HFF-Myc (cell line): Measurements from ENCODE around the gene MYO18A.

Experiments used
- DNase-seq: peaks from one replicate; pipeline ENCODE4 v3.0.0-alpha.2; 2011; ENCODE audit warnings: low read depth; ENCODE audit errors: extremely low read depth
- H3K4me3 ChIP-seq: replicated peaks from 2 replicates; pipeline ENCODE4 v1.5.1; 2011; ENCODE audit warnings: low read depth, mild to moderate bottlenecking, control low read depth, low read length
- CTCF ChIP-seq: IDR thresholded peaks from 2 replicates; pipeline ENCODE4 v1.5.1; 2012; ENCODE audit warnings: mild to moderate bottlenecking, low read depth, low read length, control low read depth; ENCODE audit errors: missing control alignments

MYO18A gene

GRCh38 chr17:29140631-29141513, 39.3 kb downstream of the MYO18A start:
- no peak for DNase-seq
- TF ChIP-seq CTCF = no peak
- peak overlapping the region; percentile 36 for H3K4me3 ChIP-seq

- peak overlapping the region; percentile 36 for H3K4me3 ChIP-seq
- no peak for TF ChIP-seq CTCF
- no peak for DNase-seq
Observed at GRCh38 chr17:29140051-29140621, 40.1 kb downstream of the MYO18A start.

GRCh38 chr17:29138971-29139691, 41.1 kb downstream of the MYO18A start:
- no peak overlapping the region for H3K4me3 ChIP-seq
- no peak for DNase-seq
- no peak for TF ChIP-seq CTCF

- H3K4me3 ChIP-seq = no peak overlapping the region
- no peak for TF ChIP-seq CTCF
- DNase-seq = no peak
Observed at GRCh38 chr17:29138184-29138955, 41.8 kb downstream of the MYO18A start.

GRCh38 chr17:29136998-29137730, 43.0 kb downstream of the MYO18A start:
- TF ChIP-seq CTCF = no peak
- DNase-seq = no peak

GRCh38 chr17:29135464-29135863, 44.7 kb downstream of the MYO18A start:
- no peak for TF ChIP-seq CTCF
- no peak overlapping the region for H3K4me3 ChIP-seq

More at GRCh38 chr17:29136998-29137730, 43.0 kb downstream of the MYO18A start:
- H3K4me3 ChIP-seq = no peak overlapping the region

More at GRCh38 chr17:29135464-29135863, 44.7 kb downstream of the MYO18A start:
- DNase-seq = no peak
